Body of pancreas (tissue), 4 donors: Measurements from ENCODE around the gene NPTX1.

Source experiments
- POLR2A ChIP-seq, 3 donors: fragments of 450-650 bp; IDR thresholded peaks; one replicate each; pipeline ENCODE4 v1.6.1; 2016; ENCODE audit warnings: antibody characterized with exemption in 3 of 3, mild to moderate bottlenecking in 2 of 3
- TF ChIP-seq, protein P1 (sequence below), 7 experiments: fragments of 450-650 bp in 4 of 7; fragments of 200-600 bp in 3 of 7; sonication (generic) in 3 of 7; IDR thresholded peaks; one replicate each; pipeline ENCODE4 v1.5.1; 2016 to 2019; ENCODE audit warnings: antibody characterized with exemption in 7 of 7

GRCh38 chr17:80472996-80473395 lies 3.4 kb downstream of the NPTX1 start:
- TF ChIP-seq POLR2A (IDR thresholded peaks at IDR 0.05), result no peak
- TF ChIP-seq, protein P1, sequence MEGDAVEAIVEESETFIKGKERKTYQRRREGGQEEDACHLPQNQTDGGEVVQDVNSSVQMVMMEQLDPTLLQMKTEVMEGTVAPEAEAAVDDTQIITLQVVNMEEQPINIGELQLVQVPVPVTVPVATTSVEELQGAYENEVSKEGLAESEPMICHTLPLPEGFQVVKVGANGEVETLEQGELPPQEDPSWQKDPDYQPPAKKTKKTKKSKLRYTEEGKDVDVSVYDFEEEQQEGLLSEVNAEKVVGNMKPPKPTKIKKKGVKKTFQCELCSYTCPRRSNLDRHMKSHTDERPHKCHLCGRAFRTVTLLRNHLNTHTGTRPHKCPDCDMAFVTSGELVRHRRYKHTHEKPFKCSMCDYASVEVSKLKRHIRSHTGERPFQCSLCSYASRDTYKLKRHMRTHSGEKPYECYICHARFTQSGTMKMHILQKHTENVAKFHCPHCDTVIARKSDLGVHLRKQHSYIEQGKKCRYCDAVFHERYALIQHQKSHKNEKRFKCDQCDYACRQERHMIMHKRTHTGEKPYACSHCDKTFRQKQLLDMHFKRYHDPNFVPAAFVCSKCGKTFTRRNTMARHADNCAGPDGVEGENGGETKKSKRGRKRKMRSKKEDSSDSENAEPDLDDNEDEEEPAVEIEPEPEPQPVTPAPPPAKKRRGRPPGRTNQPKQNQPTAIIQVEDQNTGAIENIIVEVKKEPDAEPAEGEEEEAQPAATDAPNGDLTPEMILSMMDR (IDR thresholded peaks at IDR 0.05), result no peak
